H1 (cell line): ENCODE measurements around the gene MAP4K4. TPM values are rescaled to one million over a fixed set of nuclear protein-coding genes. Genes with fewer than 3 reads are reported as not detected.

Source experiments
- ATF2 ChIP-seq: IDR thresholded peaks from 2 replicates; pipeline ENCODE4 v1.6.1; 2012; ENCODE audit warnings: low read length, inconsistent platforms
- CEBPB ChIP-seq: IDR thresholded peaks from 2 replicates; pipeline ENCODE4 v1.6.1; 2012; ENCODE audit warnings: low read depth, low read length
- E2F6 ChIP-seq: IDR thresholded peaks from 2 replicates; pipeline ENCODE4 v1.6.1; 2012; ENCODE audit warnings: inconsistent platforms
- EP300 ChIP-seq, 2 experiments: IDR thresholded peaks; 1 replicate in 1 of 2; 2 replicates in 1 of 2; pipeline ENCODE4 v1.6.1; 2011 to 2012; ENCODE audit warnings: low read depth in 2 of 2, low read length in 2 of 2, mild to moderate bottlenecking in 2 of 2, borderline replicate concordance in 1 of 2, inconsistent platforms in 1 of 2, moderate library complexity in 1 of 2
- HDAC2 ChIP-seq, 2 experiments: fragments of 300-600 bp in 1 of 2; sonication (generic) in 1 of 2; IDR thresholded peaks; 2 replicates each; pipeline ENCODE4 v1.6.1; 2011 to 2012; ENCODE audit warnings: low read depth in 2 of 2, low read length in 2 of 2, mild to moderate bottlenecking in 2 of 2, moderate library complexity in 2 of 2, borderline replicate concordance in 1 of 2, inconsistent platforms in 1 of 2
- KDM5A ChIP-seq: fragments of 200-600 bp; IDR thresholded peaks from 2 replicates; pipeline ENCODE4 v1.7.1; 2012; ENCODE audit warnings: mild to moderate bottlenecking, low read length, inconsistent platforms, mixed read lengths
- POLR2AphosphoS5 ChIP-seq: IDR thresholded peaks from 2 replicates; pipeline ENCODE4 v1.6.1; 2011; ENCODE audit warnings: low read depth, low read length
- polyA plus RNA-seq, 7 experiments: library from polyadenylated mRNA; depleted of rRNA in 3 of 7; stranded (reverse) in 5 of 7; unstranded in 2 of 7; fragments of >200 nt in 5 of 7; fragments of 200-250 nt in 2 of 7; gene quantifications; 1 replicate in 5 of 7; 2 replicates in 1 of 7; 4 replicates in 1 of 7; pipeline versions ENCODE4 v1.2.1 to v1.2.3, GENCODE V29; 2011 to 2013; ENCODE audit warnings: missing spikeins in 2 of 7, mixed read lengths in 2 of 7
- total RNA-seq: library from RNA; stranded (reverse); fragmentation: NEBNext Ultra II Directional; extraction: Animal tissue kit (Norgen Biotek cat#: 25700); gene quantifications from 2 replicates; pipeline ENCODE4 v1.2.1, GENCODE V29; 2021

The MAP4K4 gene
- total and polyA plus RNA-seq, 2 of the 8 experiments (the other 6 are each of a cell fraction or from before 2014, with no cell fraction given), result 53.2 to 138 TPM

GRCh38 chr2:101792208-101792607, 94.7 kb downstream of the MAP4K4 start (continued):
- TF ChIP-seq ATF2 (no peak), CEBPB (no peak), EP300 (IDR thresholded peaks at IDR 0.05; ENCODE audit: borderline replicate concordance in 1 of 2, low read depth in 2 of 2, low read length in 2 of 2) (no peak), E2F6 (no peak), KDM5A (no peak), POLR2AphosphoS5 (no peak), HDAC2 (IDR thresholded peaks at IDR 0.05; ENCODE audit: borderline replicate concordance in 1 of 2, low read depth in 2 of 2, low read length in 2 of 2) (no peak)
